Measurements from ENCODE around the gene SCN9A.

DNA sequence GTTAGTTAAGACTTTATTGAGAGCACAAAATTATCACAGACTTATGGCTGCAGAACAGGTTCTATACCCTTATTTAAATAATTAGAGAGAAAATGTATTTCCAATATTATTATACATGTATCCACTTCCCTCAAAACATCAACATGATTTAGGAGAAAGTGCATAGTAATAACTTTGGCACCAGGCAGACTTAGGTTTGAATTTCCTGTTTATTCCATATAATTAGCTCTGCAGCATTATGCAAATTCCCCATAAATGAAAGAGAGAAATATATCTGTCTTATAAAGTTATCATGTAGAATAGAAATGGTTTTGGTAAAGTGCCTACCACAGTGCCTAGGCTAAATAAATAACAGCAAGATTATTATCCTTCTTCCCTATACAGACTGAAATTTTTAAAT lies 15.3 kb downstream of the SCN9A start:
- TF ChIP-seq, protein P1, sequence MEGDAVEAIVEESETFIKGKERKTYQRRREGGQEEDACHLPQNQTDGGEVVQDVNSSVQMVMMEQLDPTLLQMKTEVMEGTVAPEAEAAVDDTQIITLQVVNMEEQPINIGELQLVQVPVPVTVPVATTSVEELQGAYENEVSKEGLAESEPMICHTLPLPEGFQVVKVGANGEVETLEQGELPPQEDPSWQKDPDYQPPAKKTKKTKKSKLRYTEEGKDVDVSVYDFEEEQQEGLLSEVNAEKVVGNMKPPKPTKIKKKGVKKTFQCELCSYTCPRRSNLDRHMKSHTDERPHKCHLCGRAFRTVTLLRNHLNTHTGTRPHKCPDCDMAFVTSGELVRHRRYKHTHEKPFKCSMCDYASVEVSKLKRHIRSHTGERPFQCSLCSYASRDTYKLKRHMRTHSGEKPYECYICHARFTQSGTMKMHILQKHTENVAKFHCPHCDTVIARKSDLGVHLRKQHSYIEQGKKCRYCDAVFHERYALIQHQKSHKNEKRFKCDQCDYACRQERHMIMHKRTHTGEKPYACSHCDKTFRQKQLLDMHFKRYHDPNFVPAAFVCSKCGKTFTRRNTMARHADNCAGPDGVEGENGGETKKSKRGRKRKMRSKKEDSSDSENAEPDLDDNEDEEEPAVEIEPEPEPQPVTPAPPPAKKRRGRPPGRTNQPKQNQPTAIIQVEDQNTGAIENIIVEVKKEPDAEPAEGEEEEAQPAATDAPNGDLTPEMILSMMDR (IDR thresholded peaks at IDR 0.05; ENCODE audit: poor library complexity, severe bottlenecking), result no peak
- no peak for TF ChIP-seq POLR2AphosphoS5 (IDR thresholded peaks at IDR 0.05)
- TF ChIP-seq TAF1 (IDR thresholded peaks at IDR 0.05; ENCODE audit: low read depth), result no peak
- no peak for TF ChIP-seq RAD21 (conservative IDR thresholded peaks at IDR 0.05)
